SK-N-SH treated with all-trans-retinoic acid at 6 μM for 48 hours (cell line): Measurements from ENCODE around the gene PPP1R10.
"Not testable (repeated sequence)": the region's sequence is repeated elsewhere in the genome, so short reads cannot be mapped to it uniquely, and the experiment has no call there.

Experiments
- ATAC-seq: fragments of 200-7000 bp; cut with Tn5 transposase; 3 replicates; pipeline ENCODE4 v1.9.1; 2020; ENCODE audit warnings: mild to moderate bottlenecking, moderate library complexity
- ARNTL ChIP-seq: fragments of 450-650 bp; formaldehyde crosslinking; IDR thresholded peaks from 2 replicates; pipeline ENCODE4 v1.5.0; 2020; ENCODE audit warnings: low read depth, mild to moderate bottlenecking, moderate library complexity, borderline replicate concordance
- BACH2 ChIP-seq: fragments of 250-450 bp; sonication (Bioruptor Pico); IDR thresholded peaks from 2 replicates; pipeline ENCODE4 v1.9.0; 2021; ENCODE audit warnings: mild to moderate bottlenecking, borderline replicate concordance
- CREB5 ChIP-seq: fragments of 250-450 bp; sonication (Bioruptor Pico); IDR thresholded peaks from 2 replicates; pipeline ENCODE4 v1.5.1; 2020; ENCODE audit warnings: low read depth, mild to moderate bottlenecking, moderate library complexity
- CSDC2 ChIP-seq: fragments of 250-450 bp; sonication (Bioruptor Pico); IDR thresholded peaks from 2 replicates; pipeline ENCODE4 v1.5.0; 2020; ENCODE audit warnings: mild to moderate bottlenecking, moderate library complexity
- CSRNP3 ChIP-seq: fragments of 250-450 bp; sonication (Bioruptor Pico); IDR thresholded peaks from 2 replicates; pipeline ENCODE4 v1.5.1; 2021; ENCODE audit warnings: mild to moderate bottlenecking, moderate library complexity
- ESRRG ChIP-seq: fragments of 250-450 bp; sonication (Bioruptor Pico); IDR thresholded peaks from 2 replicates; pipeline ENCODE4 v1.6.1; 2021; ENCODE audit warnings: mild to moderate bottlenecking
- ISL1 ChIP-seq: fragments of 250-450 bp; sonication (Bioruptor Pico); IDR thresholded peaks from 2 replicates; pipeline ENCODE4 v2.1.2; 2022; ENCODE audit warnings: mild to moderate bottlenecking, moderate library complexity
- OSR1 ChIP-seq: fragments of 250-450 bp; sonication (Bioruptor Pico); IDR thresholded peaks from 2 replicates; pipeline ENCODE4 v1.8.0; 2022; ENCODE audit warnings: moderate library complexity, mild to moderate bottlenecking, inconsistent platforms
- PATZ1 ChIP-seq: fragments of 250-450 bp; sonication (Bioruptor Pico); IDR thresholded peaks from 2 replicates; pipeline ENCODE4 v1.8.0; 2020; ENCODE audit warnings: mild to moderate bottlenecking, moderate library complexity, borderline replicate concordance
- POU6F1 ChIP-seq: fragments of 250-450 bp; sonication (Bioruptor Pico); IDR thresholded peaks from 2 replicates; pipeline ENCODE4 v1.8.0; 2021; ENCODE audit warnings: low read depth, mild to moderate bottlenecking, moderate library complexity, borderline replicate concordance
- PPARA ChIP-seq: fragments of 250-450 bp; sonication (Bioruptor Pico); IDR thresholded peaks from 2 replicates; pipeline ENCODE4 v1.5.0; 2020; ENCODE audit warnings: mild to moderate bottlenecking, borderline replicate concordance
- RARB ChIP-seq: fragments of 250-450 bp; sonication (Bioruptor Pico); IDR thresholded peaks from 2 replicates; pipeline ENCODE4 v1.8.0; 2021; ENCODE audit warnings: mild to moderate bottlenecking, moderate library complexity
- SNAI2 ChIP-seq: fragments of 250-450 bp; sonication (Bioruptor Pico); IDR thresholded peaks from 2 replicates; pipeline ENCODE4 v1.5.0; 2020; ENCODE audit warnings: mild to moderate bottlenecking, moderate library complexity
- TCF4 ChIP-seq: fragments of 250-450 bp; sonication (Bioruptor Pico); IDR thresholded peaks from 2 replicates; pipeline ENCODE4 v1.8.0; 2021; ENCODE audit warnings: mild to moderate bottlenecking, moderate library complexity, borderline replicate concordance
- TOX ChIP-seq: fragments of 250-450 bp; sonication (Bioruptor Pico); IDR thresholded peaks from 2 replicates; pipeline ENCODE4 v1.8.0; 2021; ENCODE audit warnings: mild to moderate bottlenecking, moderate library complexity, borderline replicate concordance
- ZC3H10 ChIP-seq: fragments of 250-450 bp; sonication (Bioruptor Pico); IDR thresholded peaks from 2 replicates; pipeline ENCODE4 v1.5.1; 2021; ENCODE audit warnings: mild to moderate bottlenecking, moderate library complexity
- ZFP30 ChIP-seq: fragments of 450-650 bp; formaldehyde crosslinking; IDR thresholded peaks from 2 replicates; pipeline ENCODE4 v1.5.0; 2022; ENCODE audit warnings: mild to moderate bottlenecking, moderate library complexity
- ZNF565 ChIP-seq: fragments of 450-650 bp; formaldehyde crosslinking; conservative IDR thresholded peaks from 2 replicates; pipeline ENCODE4 v1.5.0; 2020; ENCODE audit warnings: low read depth, mild to moderate bottlenecking, moderate library complexity
- ZNF70 ChIP-seq: fragments of 450-650 bp; formaldehyde crosslinking; IDR thresholded peaks from 2 replicates; pipeline ENCODE4 v1.5.0; 2020; ENCODE audit warnings: mild to moderate bottlenecking, moderate library complexity
- ZNF8 ChIP-seq: fragments of 450-650 bp; formaldehyde crosslinking; IDR thresholded peaks from 2 replicates; pipeline ENCODE4 v1.5.0; 2020; ENCODE audit warnings: mild to moderate bottlenecking, moderate library complexity

The PPP1R10 gene

GRCh38 chr6:30664994-30665767 lies 48.1 kb upstream of the PPP1R10 start:
- no peak for TF ChIP-seq ZFP30 (CRISPR knock-in tag)
- no peak for TF ChIP-seq ARNTL (CRISPR knock-in tag)
- TF ChIP-seq CSDC2 (CRISPR knock-in tag): no peak
- TF ChIP-seq ESRRG: no peak
- no peak for ATAC-seq

GRCh38 chr6:30657922-30658321 lies 40.9 kb upstream of the PPP1R10 start:
- ATAC-seq: not testable (repeated sequence)

GRCh38 chr6:30657454-30657853 lies 40.4 kb upstream of the PPP1R10 start:
- no peak; the same call in 2 of the 3 replicates for ATAC-seq
- TF ChIP-seq RARB (CRISPR knock-in tag): no peak
- no peak for TF ChIP-seq SNAI2 (CRISPR knock-in tag)
- TF ChIP-seq TCF4 (CRISPR knock-in tag): no peak
- no peak for TF ChIP-seq ARNTL (CRISPR knock-in tag)
- no peak for TF ChIP-seq ZNF565
- TF ChIP-seq CSDC2 (CRISPR knock-in tag): no peak
- no peak for TF ChIP-seq OSR1 (CRISPR knock-in tag)
- TF ChIP-seq TOX (CRISPR knock-in tag): no peak
- no peak for TF ChIP-seq CSRNP3 (CRISPR knock-in tag)
- no peak for TF ChIP-seq ZNF70
- TF ChIP-seq PPARA (CRISPR knock-in tag): no peak
- TF ChIP-seq CREB5: no peak
- TF ChIP-seq POU6F1 (CRISPR knock-in tag): no peak
- no peak for TF ChIP-seq ZC3H10 (CRISPR knock-in tag)
- no peak for TF ChIP-seq ISL1 (CRISPR knock-in tag)
- TF ChIP-seq PATZ1 (CRISPR knock-in tag): no peak
- TF ChIP-seq BACH2: no peak

- ATAC-seq: no peak
- TF ChIP-seq TCF4 (CRISPR knock-in tag) (no peak), PATZ1 (CRISPR knock-in tag) (no peak)
These were observed 39.5 kb upstream of the PPP1R10 start for GRCh38 chr6:30656513-30656912.

GRCh38 chr6:30655743-30656094 lies 38.7 kb upstream of the PPP1R10 start:
- TF ChIP-seq TOX (CRISPR knock-in tag): no peak
- no peak for TF ChIP-seq RARB (CRISPR knock-in tag)
- TF ChIP-seq ZNF8 (CRISPR knock-in tag): no peak
- TF ChIP-seq POU6F1 (CRISPR knock-in tag): no peak
- no peak for TF ChIP-seq CREB5
- no peak for TF ChIP-seq SNAI2 (CRISPR knock-in tag)
- TF ChIP-seq ZFP30 (CRISPR knock-in tag): no peak
- no peak for TF ChIP-seq CSDC2 (CRISPR knock-in tag)
- TF ChIP-seq, all 23 proteins: peak for 0
- no peak for ATAC-seq
